DMS114 treated with DMSO at 0.1 percent for 48 hours (cell line): Measurements from ENCODE around the gene EIF1.
A peak's percentile ranks its signal among the peaks of the same experiment; 100 is the strongest.
"Not testable (repeated sequence)": the region's sequence is repeated elsewhere in the genome, so short reads cannot be mapped to it uniquely, and the experiment has no call there.

Experiments used
- DNase-seq: peaks from one replicate; lab custom pipeline; 2025; ENCODE audit not compliant: unreplicated experiment; lab: John Stamatoyannopoulos, UW

The EIF1 gene

GRCh38 chr17:41655611-41656111 lies 33.0 kb upstream of the EIF1 start:
- DNase-seq: no peak

GRCh38 chr17:41656249-41657023 lies 32.2 kb upstream of the EIF1 start:
- no peak for DNase-seq

- no peak for DNase-seq
Observed at GRCh38 chr17:41657176-41657754, 31.4 kb upstream of the EIF1 start.

GRCh38 chr17:41657936-41658335 lies 30.7 kb upstream of the EIF1 start:
- DNase-seq: no peak

GRCh38 chr17:41658846-41659245 lies 29.8 kb upstream of the EIF1 start:
- DNase-seq: no peak

- DNase-seq: no peak
Observed at GRCh38 chr17:41659427-41660212, 29.1 kb upstream of the EIF1 start.

- DNase-seq: no peak
Observed at GRCh38 chr17:41660221-41660711, 28.4 kb upstream of the EIF1 start.

GRCh38 chr17:41663451-41664171 lies 25.1 kb upstream of the EIF1 start:
- DNase-seq: no peak

- no peak for DNase-seq
Observed at GRCh38 chr17:41664172-41664457, 24.6 kb upstream of the EIF1 start.

GRCh38 chr17:41664587-41665565 lies 23.8 kb upstream of the EIF1 start:
- DNase-seq: no peak

- peak; percentile 76 for DNase-seq
Observed at GRCh38 chr17:41665566-41666236, 23.0 kb upstream of the EIF1 start.

- no peak for DNase-seq
Observed at GRCh38 chr17:41666237-41666641, 22.4 kb upstream of the EIF1 start.

GRCh38 chr17:41666708-41667279 lies 21.9 kb upstream of the EIF1 start:
- DNase-seq: peak; percentile 51

- no peak for DNase-seq
Observed at GRCh38 chr17:41667280-41668041, 21.2 kb upstream of the EIF1 start.

GRCh38 chr17:41672153-41672552 lies 16.5 kb upstream of the EIF1 start:
- DNase-seq: no peak

- DNase-seq: not testable (repeated sequence)
Observed at GRCh38 chr17:41675157-41676057, 13.3 kb upstream of the EIF1 start.

- DNase-seq: no peak
Observed at GRCh38 chr17:41676058-41676419, 12.6 kb upstream of the EIF1 start.
